ENCODE results near the gene AMIGO3.
A peak's percentile ranks its signal among the peaks of the same experiment; 100 is the strongest.
"Not testable (repeated sequence)": the region's sequence is repeated elsewhere in the genome, so short reads cannot be mapped to it uniquely, and the experiment has no call there.

AMIGO3 gene

DNA sequence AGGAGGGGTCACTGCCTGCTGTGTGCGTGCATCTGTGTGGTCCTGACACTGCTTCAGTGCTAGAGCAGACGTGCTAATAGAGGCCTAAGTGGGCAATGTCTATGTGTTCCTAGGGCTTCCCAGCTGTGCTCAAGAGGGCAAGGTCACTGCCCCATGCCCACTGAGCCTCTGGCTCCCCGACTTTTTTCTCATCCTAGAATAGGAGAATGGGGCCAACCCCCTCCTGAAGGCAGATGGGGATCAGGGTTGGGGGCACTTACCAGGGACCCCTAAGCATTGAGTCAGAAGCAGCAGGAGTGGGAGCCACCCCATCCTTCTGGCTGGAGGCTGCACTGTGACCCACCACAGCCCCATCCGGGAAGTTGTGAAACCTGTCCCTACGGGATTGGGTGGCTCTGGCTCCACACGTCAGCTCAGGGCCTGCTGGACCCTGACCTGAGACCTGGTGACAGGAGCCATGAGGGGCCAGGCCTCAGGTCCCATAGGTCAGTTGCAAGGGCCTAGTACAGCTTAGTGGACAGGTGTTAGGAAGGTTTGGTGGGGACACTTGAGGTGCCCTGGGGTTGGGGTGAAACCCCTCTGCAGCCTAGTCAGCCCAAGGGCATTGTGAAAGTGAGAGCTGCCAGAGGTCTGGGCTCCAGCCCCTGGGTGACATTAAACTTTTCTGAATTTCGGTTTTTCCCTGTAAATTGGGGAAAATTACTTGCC lies 31.0 kb downstream of the AMIGO3 start:
- DNase-seq (ENCODE audit: low read depth in 3 of 3), result not testable (repeated sequence)

DNA sequence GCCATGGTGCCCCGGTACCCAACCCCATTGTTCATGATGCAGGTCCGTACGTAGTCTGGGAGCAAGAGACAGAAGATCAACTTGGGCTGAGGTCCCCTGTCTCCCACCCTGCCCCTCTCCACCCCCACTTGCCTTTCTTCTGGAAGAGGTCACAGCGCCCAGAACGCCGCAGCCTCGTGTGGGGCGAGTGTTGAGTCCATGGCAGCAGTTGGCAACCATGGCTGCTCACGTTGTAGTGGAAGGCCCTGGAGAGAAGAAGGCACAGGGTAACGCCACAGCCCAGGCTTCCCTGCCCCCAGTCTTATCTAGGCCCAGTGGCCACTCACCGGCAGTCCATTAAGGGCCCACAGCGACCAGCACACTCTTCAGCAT lies 32.1 kb downstream of the AMIGO3 start:
- DNase-seq (ENCODE audit: low read depth in 3 of 3), result not testable (repeated sequence)

DNA sequence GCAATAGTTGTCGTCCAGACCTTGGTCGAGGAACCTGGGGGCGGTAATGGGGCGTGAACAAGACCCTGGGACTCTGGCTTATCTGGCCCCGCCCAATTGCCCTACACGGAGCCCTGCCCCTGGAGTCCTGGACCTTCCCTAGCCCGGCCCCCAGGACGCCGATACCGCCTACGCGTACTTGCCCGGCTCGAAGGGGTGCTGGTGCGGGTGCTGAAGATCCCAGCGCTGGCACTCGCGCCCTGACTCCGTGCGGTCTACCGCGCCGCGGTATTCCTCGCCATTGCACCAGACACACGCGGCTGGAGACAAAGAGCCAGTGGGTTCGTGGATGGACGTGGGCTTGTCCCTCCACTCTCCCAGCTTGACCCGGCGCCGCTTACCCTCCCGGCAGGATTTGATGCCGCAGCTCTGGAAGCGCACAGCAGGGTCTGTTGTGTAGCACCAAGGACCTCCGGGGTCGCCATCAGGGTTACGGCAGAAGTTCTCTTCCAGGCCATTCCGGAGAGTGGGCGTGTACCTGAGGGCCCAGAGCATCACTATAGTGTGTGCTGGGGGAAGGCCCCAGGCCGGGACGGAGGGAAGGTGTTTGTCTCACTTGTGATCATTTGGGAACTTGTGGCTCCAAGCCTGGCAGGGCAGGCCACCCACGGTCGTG lies 32.6 kb downstream of the AMIGO3 start:
- DNase-seq (ENCODE audit: low read depth in 3 of 3), result peak in 1 of 3 experiments; percentile 61

DNA sequence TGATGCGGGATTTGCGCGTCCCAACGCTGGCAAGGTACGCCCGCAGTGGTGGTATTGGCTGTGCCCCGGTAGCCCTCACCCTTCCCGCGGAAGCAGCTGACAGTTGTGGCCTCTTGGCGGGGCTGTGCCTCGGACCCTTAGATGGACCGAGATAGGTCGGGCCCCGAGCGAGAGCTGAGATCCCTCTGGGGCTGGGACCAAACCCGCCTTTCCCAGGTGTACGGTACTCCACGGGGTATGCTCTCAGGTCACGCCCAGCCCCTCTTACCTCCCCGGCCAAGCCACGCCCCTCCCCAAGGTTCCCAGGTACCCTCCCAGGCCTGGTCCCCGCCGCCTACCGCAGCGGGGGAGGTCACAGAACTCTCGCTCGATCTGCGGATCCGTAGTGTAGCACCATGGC lies 33.1 kb downstream of the AMIGO3 start:
- not testable (repeated sequence) for DNase-seq (ENCODE audit: low read depth in 3 of 3)

DNA sequence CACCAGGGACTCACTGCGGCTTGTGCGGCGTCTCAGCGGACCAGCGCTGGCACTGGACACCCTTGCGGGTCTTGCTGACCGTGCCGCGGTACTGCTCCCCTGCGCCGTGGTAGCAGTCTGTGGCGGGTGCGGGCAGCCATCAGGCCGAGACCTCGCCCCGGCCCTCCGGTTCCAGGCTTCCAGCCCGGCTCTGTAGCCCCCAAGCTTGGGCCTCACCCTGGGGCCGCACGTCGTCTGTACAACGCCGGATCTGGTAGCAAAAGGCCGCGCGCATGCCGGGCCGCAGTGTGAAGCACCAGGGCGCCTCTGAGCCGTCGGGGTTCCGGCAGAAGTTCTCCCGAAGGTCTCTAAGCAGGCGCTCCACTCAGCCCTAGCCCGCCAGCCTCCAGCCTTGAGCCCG lies 33.6 kb downstream of the AMIGO3 start:
- DNase-seq (ENCODE audit: low read depth in 3 of 3), result peak in 1 of 3 experiments; percentile 16

DNA sequence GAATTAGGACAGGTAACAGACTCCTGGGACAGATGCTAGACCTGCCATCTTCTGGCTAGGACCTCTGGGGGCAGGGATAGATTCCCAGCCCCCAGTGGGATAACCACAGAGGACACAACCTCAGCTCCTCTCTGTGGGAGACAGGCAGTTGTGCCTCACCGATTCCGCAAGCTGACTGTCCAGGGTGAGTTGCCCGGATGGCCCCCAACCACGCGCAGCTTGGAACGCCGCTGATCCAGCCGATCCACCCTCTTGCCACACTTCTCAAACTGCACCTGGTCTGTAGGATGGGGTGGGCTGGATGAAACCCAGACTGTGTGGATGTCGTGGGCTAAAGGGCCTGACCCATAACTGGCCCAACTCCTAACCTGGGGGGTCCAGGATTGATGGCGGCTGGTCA lies 34.4 kb downstream of the AMIGO3 start:
- not testable (repeated sequence) for DNase-seq (ENCODE audit: low read depth in 3 of 3)

DNA sequence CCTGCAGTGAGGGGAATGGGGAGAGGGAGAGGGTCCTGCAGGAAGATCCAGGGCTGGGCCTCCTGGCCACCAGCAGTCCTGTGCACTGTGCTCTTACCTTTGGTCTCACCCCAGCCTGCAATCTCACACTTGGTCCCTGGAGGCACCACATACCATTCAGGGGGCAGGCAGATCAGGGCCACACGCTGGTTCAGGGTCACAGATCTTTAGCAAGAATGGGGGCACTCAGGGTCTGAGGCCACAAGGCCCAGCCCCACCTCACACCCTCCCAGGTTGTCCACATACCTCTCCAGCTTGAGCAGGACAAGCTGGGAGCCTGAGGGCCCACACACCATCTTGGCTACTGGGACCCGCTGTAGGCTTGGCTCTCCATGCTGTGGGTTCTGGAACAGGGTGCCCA lies 35.0 kb downstream of the AMIGO3 start:
- not testable (repeated sequence) for DNase-seq (ENCODE audit: low read depth in 3 of 3)

DNA sequence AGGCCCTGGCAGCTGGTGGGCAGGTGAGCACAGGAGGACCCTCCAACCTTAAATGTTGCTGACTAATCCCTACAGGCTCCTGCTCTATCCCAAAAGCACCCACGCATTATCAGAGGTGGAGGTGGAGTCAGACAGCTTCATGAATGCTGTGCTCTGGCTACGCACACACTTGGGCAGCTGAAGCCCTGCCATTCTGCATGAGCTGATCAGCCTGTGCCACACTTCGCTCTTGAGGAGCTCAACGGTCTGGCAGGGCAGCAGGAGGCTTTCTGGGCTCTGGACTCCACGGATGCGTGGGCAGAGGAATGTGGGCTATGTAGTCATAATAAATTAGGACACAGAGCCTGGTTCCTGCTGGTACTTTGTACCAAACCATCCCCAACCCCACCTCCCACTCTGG lies 36.3 kb downstream of the AMIGO3 start:
- no peak for DNase-seq (ENCODE audit: low read depth in 3 of 3)

DNA sequence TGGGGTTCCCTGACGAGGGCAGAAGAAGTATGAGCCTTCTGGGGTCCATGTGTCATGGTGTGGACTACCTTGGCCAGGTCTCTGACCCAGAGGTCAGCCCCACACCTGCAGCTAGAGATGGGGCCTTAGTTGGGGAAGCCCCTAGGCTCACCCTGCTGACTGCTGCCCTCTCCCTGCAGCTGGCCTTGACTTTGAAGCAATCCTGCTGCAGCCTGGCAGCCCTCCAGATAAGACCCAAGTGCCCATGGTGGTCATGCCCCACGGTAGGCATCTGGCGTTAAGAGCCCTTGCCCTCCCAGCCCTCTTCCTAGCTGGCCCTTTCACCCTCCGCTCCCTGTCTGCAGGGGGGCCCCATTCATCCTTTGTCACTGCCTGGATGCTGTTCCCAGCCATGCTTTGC lies 37.9 kb downstream of the AMIGO3 start:
- DNase-seq (ENCODE audit: low read depth in 3 of 3), result no peak

DNA sequence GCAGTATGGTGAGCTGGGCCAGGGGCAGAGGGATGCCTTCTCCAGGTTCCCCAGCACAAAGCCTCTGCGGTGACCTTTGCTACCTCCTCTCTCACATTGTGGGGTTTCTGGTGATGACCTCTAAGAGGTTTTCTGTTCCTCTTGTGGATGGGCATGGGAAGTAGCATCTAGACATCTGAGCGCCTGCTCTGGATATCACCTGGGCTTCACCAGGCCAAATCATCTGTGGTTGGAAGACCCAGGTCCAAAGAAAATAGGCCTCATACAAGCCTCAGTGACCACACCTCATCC lies 38.3 kb downstream of the AMIGO3 start:
- DNase-seq (ENCODE audit: low read depth in 3 of 3), result no peak

DNA sequence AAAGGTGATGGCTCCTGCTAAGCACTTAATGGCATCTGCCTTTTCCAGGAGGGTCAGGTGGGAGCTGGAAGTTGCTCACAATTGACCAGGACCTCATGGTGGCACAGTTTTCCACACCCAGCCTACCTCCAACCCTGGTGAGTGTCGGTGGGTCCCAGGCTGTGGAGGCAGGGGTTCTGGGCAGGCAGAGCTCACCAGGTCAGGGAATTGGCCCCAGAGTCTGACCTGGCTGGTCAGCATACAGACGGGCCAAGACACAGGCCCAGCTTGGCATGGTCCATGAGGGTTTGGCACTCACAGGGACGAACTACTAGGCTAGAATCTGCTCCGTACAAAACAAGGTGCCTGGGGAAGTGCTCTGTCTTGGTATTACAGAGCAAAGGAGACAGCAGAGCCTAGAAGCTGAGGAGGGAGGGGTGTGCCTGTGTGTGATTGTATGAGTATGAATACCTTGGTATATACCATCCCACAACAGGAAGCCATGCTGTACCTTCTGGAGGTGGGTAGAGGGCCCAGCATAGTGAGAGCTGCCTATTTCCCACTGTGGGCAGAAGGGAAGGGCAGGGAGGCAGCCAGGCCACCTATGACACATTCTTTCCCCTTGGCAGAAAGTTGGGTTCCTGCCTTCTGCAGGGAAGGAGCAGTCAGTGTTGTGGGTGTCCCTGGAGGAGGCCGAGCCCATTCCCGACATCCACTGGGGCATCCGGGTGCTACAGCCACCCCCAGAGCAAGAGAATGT lies 38.8 kb downstream of the AMIGO3 start:
- no peak for DNase-seq (ENCODE audit: low read depth in 3 of 3)

DNA sequence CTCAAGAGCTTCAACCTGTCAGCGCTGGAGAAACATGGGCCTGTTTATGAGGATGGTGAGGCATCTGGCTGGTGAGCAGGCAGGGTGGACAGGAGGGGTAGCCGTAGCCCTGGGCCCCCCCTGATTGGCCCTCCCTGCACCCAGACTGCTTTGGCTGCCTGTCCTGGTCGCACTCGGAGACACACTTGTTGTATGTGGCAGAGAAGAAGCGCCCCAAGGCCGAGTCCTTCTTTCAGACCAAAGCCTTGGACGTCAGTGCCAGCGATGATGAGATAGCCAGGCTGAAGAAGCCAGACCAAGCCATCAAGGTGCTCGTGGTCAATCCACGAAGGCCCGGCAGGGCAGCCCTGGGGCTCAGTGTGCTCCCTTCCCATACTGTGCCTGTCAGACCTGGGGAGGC lies 43.6 kb downstream of the AMIGO3 start:
- no peak for DNase-seq (ENCODE audit: low read depth in 3 of 3)

DNA sequence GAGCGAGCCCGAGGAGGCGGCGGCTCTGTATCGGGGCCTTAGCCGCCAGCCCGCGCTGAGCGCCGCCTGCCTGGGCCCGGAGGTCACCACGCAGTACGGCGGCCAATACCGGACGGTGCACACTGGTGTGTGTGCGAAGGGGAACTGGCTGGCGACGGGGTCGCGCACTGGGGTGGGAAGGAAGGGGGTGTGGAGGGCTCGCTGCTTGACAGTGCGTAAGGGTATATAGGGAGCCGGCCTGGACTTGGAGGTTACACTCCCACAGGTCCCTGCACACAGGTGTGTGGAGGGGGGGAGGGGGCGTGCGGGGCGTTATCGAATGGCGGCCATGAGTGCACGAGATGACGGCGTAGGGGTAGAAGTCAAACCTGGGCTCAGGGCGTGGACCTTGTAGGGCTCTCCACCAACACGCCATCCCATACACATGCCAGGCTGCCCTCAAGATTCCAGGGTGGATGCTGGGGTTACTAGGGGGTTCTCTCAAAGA lies 44.9 kb downstream of the AMIGO3 start:
- peak in 1 of 3 experiments; percentile 26 for DNase-seq (ENCODE audit: low read depth in 3 of 3)

DNA sequence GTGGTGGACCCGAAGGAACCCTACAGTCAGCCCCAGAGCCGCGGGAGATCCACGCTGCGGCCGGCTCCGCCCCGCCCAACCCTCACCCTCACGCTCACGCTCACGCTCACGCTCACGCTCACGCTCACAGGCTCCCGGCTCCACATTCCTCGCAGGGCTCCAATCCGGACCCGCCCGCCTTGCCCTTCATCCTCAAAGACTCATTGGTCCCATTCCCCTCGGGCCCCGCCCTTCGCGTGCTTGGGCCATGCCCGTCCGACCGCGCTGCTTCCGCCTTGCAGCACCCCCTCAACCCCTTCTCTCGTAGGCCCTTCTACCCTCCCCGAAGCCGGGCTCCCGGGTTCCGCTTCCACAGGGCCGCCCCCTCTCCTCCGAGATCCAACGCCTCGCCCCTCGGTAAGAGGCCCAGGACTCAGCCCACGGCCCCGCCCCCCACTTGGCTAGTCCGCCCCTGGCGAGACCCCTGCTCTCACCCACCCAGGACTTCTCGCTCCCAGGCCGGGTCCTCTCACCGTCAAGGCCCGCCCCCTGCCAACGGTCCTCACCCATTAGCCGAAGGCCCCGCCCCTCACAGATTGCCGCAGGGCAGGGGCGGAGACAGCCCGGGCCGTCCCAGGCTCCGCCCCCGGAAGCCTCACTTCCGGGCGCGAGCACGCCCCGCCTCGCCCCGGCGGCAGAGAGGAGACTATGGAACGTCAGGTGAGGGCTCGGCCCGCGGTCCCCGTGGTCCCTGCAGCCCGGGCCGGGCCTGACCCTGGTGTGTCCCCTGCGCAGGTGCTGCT lies 45.6 kb downstream of the AMIGO3 start, which contains the start of gene APEH:
APEH (plus strand) TSS at position 637 of the 782 bp plus-strand sequence; CDS start at position 688, 51 bp downstream.
- DNase-seq (ENCODE audit: low read depth in 3 of 3), result peak; percentile 95 to 99 (median 96)

DNA sequence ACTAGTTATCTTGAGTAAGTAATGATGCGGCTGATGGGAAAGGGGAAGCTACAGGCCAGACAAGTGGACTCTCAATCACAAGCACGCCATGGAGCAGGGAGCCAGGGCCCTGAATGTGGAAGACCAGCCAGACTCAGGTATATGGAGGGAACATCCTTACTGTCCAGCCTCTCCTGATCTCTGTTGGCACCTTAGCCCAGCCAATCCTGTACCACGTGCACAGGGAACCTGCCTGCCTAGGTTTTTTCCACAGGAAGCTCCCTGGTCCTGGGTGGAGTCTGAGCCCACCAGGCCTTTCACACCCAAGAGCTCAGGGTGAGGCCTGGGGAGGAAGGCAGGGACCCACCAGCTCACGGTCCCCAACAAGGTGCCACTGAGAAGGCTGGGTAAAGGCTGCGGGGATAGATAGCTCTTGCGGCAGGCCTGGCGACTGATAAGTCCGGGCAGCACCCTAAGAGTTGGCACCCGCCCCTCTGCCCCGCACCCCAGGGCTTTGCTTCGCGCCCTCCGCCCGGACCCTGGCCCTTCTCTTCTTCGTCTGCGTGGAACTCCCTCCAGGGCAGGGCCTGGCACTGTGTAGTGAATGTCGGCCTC lies 46.3 kb downstream of the AMIGO3 start:
- DNase-seq (ENCODE audit: low read depth in 3 of 3), result peak in 1 of 3 experiments; percentile 37

DNA sequence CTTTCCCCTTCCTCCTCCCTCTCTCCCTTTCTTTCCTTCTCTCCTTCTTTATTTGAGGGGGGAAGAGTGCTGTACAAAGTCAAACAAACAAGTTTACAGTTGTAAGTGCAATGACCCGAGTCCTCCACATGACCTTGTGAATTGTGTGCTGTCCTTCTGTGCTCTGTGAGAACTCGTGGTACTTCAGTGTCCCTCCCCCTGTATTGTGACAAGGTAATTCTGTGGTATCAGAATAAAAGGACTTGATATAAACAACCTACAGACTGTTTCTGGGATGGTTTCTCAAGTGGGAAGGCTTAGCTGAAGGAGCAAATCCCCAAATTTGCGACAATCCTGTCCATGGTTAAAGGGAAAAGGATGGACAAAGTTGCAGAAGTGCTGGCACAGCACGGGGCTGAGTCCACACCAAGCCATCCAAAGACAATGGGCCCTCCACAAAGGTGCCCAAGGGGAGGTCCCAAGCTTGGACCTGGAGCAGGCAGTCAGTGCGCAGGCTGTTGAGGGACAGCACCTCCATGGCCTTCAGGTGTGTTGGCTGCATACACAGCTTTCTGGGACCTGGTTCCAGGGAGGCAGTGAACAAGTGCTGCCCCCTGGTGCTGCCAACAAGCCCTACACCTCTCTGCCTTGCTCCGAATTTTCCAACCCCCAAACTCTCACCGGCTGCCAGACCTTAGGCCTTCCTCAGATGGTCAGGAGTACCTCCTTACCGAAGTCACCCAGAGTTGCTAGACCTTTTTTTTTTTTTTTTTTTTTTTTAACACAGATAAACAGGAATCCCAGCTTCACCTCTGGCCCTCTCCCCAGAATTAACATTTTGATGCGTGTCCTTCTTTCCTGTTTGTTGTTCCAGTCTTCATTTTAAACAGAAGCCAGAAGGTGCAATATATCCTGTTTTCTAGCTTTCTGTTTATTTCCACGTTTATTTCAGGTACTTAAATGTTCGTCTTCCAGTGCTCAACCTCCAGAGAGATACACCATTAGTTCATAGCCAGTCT lies 47.9 kb downstream of the AMIGO3 start:
- peak; percentile 49 to 72 (median 54) for DNase-seq (ENCODE audit: low read depth in 3 of 3)

DNA sequence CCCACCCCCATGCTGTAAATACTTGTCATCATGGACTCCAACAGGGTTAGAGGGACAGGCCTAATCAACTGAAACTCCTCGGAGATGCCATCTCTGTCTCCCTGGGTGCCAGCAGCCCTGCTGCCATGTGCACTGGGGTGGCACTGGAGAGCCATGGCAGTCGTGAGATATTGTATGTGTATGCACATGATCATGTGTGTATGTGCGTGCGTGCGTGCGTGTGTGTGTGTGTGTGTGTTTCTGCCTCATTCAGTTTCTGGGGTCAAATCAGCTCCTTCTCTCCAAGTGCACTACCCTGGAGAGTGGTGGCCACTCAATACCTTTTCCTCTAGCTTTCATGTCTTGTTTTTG lies 48.6 kb downstream of the AMIGO3 start:
- no peak for DNase-seq (ENCODE audit: low read depth in 3 of 3)

DNA sequence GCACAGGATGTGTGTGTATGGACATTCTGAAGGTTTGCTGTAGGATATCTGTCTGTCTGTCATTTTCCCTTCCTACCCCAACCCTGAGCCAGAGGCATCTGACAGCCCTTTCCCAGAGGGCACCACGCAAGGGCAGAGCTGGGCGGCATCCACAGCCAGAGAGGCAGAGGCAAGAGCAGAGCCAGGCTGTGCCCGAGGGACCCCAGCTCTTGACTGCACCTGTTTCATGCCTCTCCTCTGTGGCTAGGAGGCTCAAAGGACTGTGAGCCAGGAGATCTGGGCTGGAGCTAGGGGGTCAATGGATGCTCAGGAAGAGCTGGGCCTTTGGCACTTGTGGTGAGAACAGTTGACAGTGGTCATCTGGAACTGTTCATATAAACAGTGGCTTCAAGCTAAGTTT lies 50.1 kb downstream of the AMIGO3 start:
- DNase-seq (ENCODE audit: low read depth in 3 of 3), result no peak

DNA sequence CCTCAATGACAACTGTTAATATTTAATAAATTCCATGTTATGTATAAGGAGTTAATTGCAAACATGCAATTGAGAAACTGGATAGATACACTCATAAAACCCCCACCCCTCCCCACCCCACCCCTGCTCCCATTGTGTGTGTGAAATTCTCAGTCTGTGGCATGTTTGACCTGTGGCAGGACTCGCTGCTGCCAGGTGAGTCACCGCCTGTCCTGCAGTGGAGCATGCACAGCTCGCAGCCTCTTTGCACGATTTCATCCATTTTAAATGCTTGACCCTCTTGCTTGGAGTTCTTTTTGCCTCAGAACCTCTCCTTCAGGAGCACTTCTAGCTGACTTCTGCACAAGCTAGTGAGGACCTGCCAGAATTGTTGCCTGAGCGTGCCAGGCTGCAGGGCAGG lies 50.6 kb downstream of the AMIGO3 start:
- DNase-seq (ENCODE audit: low read depth in 3 of 3), result no peak

DNA sequence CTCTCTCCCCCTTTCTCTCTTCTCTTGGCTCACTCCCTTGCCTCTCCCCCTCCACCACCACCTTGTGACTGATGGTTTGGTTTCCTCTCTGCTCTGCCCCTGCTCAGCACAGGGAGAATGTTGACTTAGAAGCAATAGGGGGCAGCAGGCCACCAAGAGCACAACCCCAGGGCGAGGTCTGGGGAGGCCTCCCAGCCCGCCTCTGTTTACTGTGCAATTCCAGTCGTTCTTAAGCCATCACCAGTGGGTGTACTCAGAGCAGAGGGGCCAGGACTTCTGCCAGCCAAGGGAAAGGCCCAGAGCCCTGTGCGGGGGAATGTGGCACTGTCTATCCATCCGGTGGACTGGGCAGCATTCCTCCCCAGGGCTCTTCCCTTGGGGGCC lies 51.1 kb downstream of the AMIGO3 start:
- DNase-seq (ENCODE audit: low read depth in 3 of 3), result no peak

Measured in stimulated activated CD4-positive, alpha-beta T cell treated with anti-CD3 and anti-CD28 coated beads, TNF-alpha, amount 100 ng/mL, for 24 hours (primary cell).